Measurements from ENCODE around the gene SLC1A2. TPM values are rescaled to one million over a fixed set of nuclear protein-coding genes. Genes with fewer than 3 reads are reported as not detected.

SLC1A2 gene
- total and polyA plus RNA-seq, 3 donors from 2014 or later: 0.74 to 7.5 (median 1.1) TPM

DNA sequence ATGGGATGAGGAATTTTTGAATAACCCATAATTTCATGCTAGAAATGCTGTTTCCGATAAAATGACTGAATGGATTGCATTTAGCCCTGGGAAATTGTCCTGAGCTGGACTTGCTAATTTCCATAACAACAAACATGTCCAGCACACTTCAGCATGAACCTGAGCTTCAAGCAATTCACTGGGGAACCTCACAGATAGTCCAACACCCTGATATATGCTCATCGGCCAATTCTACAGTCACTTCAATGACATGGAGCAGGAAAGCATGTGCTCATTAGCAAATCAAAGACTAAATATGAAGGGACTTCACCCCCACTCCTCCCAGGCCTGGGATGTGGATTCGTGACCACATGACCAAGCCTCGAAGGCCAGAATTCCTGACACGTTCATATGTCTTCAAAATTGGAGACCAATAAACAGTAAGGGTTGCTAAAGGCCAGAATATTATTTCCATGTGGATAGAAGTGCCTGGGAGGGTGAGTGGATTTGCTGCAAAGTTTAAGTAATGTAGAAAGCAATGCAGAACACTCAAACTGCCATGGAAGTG is 131.9 kb downstream of the SLC1A2 start:
- TF ChIP-seq, protein P1, sequence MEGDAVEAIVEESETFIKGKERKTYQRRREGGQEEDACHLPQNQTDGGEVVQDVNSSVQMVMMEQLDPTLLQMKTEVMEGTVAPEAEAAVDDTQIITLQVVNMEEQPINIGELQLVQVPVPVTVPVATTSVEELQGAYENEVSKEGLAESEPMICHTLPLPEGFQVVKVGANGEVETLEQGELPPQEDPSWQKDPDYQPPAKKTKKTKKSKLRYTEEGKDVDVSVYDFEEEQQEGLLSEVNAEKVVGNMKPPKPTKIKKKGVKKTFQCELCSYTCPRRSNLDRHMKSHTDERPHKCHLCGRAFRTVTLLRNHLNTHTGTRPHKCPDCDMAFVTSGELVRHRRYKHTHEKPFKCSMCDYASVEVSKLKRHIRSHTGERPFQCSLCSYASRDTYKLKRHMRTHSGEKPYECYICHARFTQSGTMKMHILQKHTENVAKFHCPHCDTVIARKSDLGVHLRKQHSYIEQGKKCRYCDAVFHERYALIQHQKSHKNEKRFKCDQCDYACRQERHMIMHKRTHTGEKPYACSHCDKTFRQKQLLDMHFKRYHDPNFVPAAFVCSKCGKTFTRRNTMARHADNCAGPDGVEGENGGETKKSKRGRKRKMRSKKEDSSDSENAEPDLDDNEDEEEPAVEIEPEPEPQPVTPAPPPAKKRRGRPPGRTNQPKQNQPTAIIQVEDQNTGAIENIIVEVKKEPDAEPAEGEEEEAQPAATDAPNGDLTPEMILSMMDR (IDR thresholded peaks at IDR 0.05): no peak
- no peak for TF ChIP-seq POLR2A (IDR thresholded peaks at IDR 0.05)
- intact Hi-C loops (cut with DNase I; ENCODE audit: low total_unique reads): no loop called here
- H3K4me3 ChIP-seq: no peak overlapping the region
- no peak for DNase-seq
- no peak overlapping the region for H3K27ac ChIP-seq
- H3K27me3 ChIP-seq: no peaks in the 10 kb centered on the region
- no peaks in the 10 kb centered on the region for H3K36me3 ChIP-seq (ENCODE audit: low read depth, missing control alignments)
- H3K4me1 ChIP-seq: no peaks in the 10 kb centered on the region
- WGBS, 2 donors: 91 to 96% methylated on average over 5 of the region's 5 CpGs
- H3K9me3 ChIP-seq: no peaks in the 10 kb centered on the region

DNA sequence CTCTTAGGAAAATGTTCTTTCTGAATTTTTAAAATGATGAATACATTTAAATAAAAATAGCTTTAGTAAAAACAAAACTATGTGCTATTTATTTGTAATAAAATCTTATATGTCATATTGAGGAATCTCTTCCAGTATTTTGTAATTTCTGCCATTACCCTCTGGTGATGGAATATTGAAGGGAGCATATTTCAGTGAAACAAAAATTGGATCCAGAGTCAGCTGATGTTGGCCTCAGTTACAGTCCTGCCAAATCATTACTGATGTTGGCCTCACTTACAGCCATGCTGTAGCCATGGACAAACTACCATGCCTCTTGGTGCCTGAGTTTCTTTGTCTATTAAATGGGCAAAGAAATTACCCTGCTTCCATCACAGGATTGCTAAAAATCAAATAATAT is 133.2 kb downstream of the SLC1A2 start:
- H3K9me3 ChIP-seq: no peaks in the 10 kb centered on the region
- no peaks in the 10 kb centered on the region for H3K27me3 ChIP-seq
- DNase-seq: no peak
- intact Hi-C loops (cut with DNase I; ENCODE audit: low total_unique reads): no loop called here
- no peak overlapping the region for H3K27ac ChIP-seq
- TF ChIP-seq POLR2A (IDR thresholded peaks at IDR 0.05): no peak
- TF ChIP-seq, protein P1 (IDR thresholded peaks at IDR 0.05): no peak
- H3K4me3 ChIP-seq: no peak overlapping the region
- no peaks in the 10 kb centered on the region for H3K4me1 ChIP-seq
- no peaks in the 10 kb centered on the region for H3K36me3 ChIP-seq (ENCODE audit: low read depth, missing control alignments)

DNA sequence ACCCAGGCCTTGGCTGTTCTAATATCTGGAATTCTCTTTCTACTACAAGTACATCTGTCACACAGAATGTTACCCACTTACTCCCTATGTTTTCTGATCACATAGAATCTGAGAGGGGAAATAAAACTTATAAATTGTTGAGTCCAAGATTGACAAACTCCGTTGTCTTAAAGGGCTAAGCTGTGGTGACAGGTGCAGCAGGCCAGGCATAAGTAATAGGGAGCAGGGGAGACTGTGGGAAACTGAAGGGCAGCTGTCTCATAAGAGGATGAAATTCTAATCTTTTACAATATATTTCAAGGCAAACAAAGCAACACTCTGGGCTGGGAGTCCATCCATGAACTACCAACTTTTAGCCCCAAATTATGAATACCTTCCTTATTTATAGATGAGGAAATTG is 133.9 kb downstream of the SLC1A2 start:
- H3K4me1 ChIP-seq: no peaks in the 10 kb centered on the region

DNA sequence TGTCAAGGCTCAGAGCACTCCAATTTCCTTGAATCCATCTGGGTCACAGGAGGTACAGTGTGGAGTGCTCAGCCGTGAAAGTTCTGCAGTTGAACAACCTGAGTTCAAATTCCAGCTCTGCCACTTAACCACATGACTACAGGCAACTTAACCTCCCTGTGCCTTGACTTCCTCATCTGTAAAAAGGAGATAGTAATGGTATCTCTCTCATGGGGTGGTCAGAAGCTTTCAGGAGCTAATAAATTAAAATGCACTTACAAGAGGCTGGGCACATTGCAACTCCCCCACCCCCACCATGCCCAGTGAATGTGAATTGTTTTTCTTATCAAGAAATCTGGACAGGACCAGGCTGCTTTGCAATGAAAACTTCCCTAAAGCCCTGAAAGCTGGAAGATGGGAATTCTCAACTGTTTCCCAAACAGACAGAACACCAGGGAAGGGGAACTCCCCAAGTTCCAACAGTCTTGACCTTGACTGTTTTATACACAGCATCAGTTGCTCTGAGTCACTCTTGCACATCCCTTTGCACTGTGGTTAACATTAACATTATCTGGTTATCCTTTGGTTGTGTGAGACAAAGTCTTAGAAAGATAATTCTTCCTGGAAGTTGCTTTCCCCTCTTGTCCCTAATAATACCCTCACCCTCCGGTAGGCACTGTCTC is 137.0 kb downstream of the SLC1A2 start:
- Histone ChIP-seq H3K9me3 (no peaks in the 10 kb centered on the region), H3K27me3 (no peaks in the 10 kb centered on the region), H3K4me1 (no peaks in the 10 kb centered on the region), H3K4me3 (no peak overlapping the region), H3K36me3 (ENCODE audit: low read depth, missing control alignments) (no peaks in the 10 kb centered on the region), H3K27ac (no peak overlapping the region)
- no peak for TF ChIP-seq POLR2A (IDR thresholded peaks at IDR 0.05)
- TF ChIP-seq, protein P1 (IDR thresholded peaks at IDR 0.05): no peak
- intact Hi-C loops (cut with DNase I; ENCODE audit: low total_unique reads): no loop called here
- 61 to 83% methylated on average over 2 of the region's 2 CpGs for WGBS, 2 donors
- DNase-seq: no peak

More for the DNA sequence above, 133.9 kb downstream of the SLC1A2 start:
- H3K9me3 ChIP-seq: no peaks in the 10 kb centered on the region
- no peaks in the 10 kb centered on the region for H3K27me3 ChIP-seq
- intact Hi-C loops (cut with DNase I; ENCODE audit: low total_unique reads): no loop called here
- H3K36me3 ChIP-seq (ENCODE audit: low read depth, missing control alignments): no peaks in the 10 kb centered on the region
- H3K4me3 ChIP-seq: no peak overlapping the region
- no peak for DNase-seq
- TF ChIP-seq, protein P1 (IDR thresholded peaks at IDR 0.05): no peak
- TF ChIP-seq POLR2A (IDR thresholded peaks at IDR 0.05): no peak
- 81 to 93% methylated on average over 1 of the region's 1 CpG for WGBS, 2 donors
- H3K27ac ChIP-seq: no peak overlapping the region

GRCh38 chr11:35281169-35281688 is 138.1 kb downstream of the SLC1A2 start:
- TF ChIP-seq, protein P1 (IDR thresholded peaks at IDR 0.05): no peak
- no peak for TF ChIP-seq POLR2A (IDR thresholded peaks at IDR 0.05)
- intact Hi-C loops (cut with DNase I; ENCODE audit: low total_unique reads): no loop called here
- 89% methylated on average over 5 of the region's 5 CpGs for WGBS, 2 donors
- no peak overlapping the region for H3K4me3 ChIP-seq
- DNase-seq: no peak
- H3K9me3 ChIP-seq: no peaks in the 10 kb centered on the region
- no peaks in the 10 kb centered on the region for H3K4me1 ChIP-seq
- no peak overlapping the region for H3K27ac ChIP-seq
- no peaks in the 10 kb centered on the region for H3K27me3 ChIP-seq
- no peaks in the 10 kb centered on the region for H3K36me3 ChIP-seq (ENCODE audit: low read depth, missing control alignments)
